ENCODE results near the gene MITF.

The MITF gene

GRCh38 chr3:69882560-69882959, 143.3 kb downstream of the MITF start:
- no peaks in the 10 kb centered on the region for H3K9me3 ChIP-seq (ENCODE audit: low read depth, low read length)
- H3K27ac ChIP-seq, result no peak overlapping the region
- H3K36me3 ChIP-seq (ENCODE audit: insufficient read depth, low read length), result no peaks in the 10 kb centered on the region
- H3K9ac ChIP-seq (ENCODE audit: insufficient read length), result no peak overlapping the region
- DNase-seq (ENCODE audit: low read depth, low spot score), result no peak
- TF ChIP-seq FOXP2 (optimal IDR thresholded peaks at IDR 0.05; ENCODE audit: control extremely low read depth, extremely low read length, insufficient read depth), result no peak
- TF ChIP-seq EZH2 (IDR thresholded peaks at IDR 0.05), result no peak
- no peak for TF ChIP-seq POLR2AphosphoS5 (IDR thresholded peaks at IDR 0.05; ENCODE audit: borderline replicate concordance, low read depth, low read length)
- H3K4me3 ChIP-seq, result no peak overlapping the region

GRCh38 chr3:69888040-69888942, 149.0 kb downstream of the MITF start:
- H3K36me3 ChIP-seq (ENCODE audit: insufficient read depth, low read length), result no peaks in the 10 kb centered on the region
- no peak overlapping the region for H3K4me3 ChIP-seq
- TF ChIP-seq EZH2 (IDR thresholded peaks at IDR 0.05), result no peak
- TF ChIP-seq FOXP2 (optimal IDR thresholded peaks at IDR 0.05; ENCODE audit: control extremely low read depth, extremely low read length, insufficient read depth), result no peak
- TF ChIP-seq POLR2AphosphoS5 (IDR thresholded peaks at IDR 0.05; ENCODE audit: borderline replicate concordance, low read depth, low read length), result no peak
- no peak for DNase-seq (ENCODE audit: low read depth, low spot score)
- H3K9me3 ChIP-seq (ENCODE audit: low read depth, low read length), result no peaks in the 10 kb centered on the region
- no peak overlapping the region for H3K9ac ChIP-seq (ENCODE audit: insufficient read length)
- no peak overlapping the region for H3K27ac ChIP-seq

- no peak overlapping the region for H3K9ac ChIP-seq (ENCODE audit: insufficient read length)
- no peaks in the 10 kb centered on the region for H3K36me3 ChIP-seq (ENCODE audit: insufficient read depth, low read length)
- H3K9me3 ChIP-seq (ENCODE audit: low read depth, low read length), result no peaks in the 10 kb centered on the region
- no peak for DNase-seq (ENCODE audit: low read depth, low spot score)
- TF ChIP-seq EZH2 (IDR thresholded peaks at IDR 0.05), result no peak
- no peak overlapping the region for H3K4me3 ChIP-seq
- H3K27ac ChIP-seq, result no peak overlapping the region
Measured at GRCh38 chr3:69888943-69889315, 149.7 kb downstream of the MITF start.

- no peak for DNase-seq (ENCODE audit: low read depth, low spot score)
- H3K36me3 ChIP-seq (ENCODE audit: insufficient read depth, low read length), result no peaks in the 10 kb centered on the region
- no peak for TF ChIP-seq POLR2AphosphoS5 (IDR thresholded peaks at IDR 0.05; ENCODE audit: borderline replicate concordance, low read depth, low read length)
- no peak for TF ChIP-seq EZH2 (IDR thresholded peaks at IDR 0.05)
- TF ChIP-seq FOXP2 (optimal IDR thresholded peaks at IDR 0.05; ENCODE audit: control extremely low read depth, extremely low read length, insufficient read depth), result no peak
- no peak overlapping the region for H3K4me3 ChIP-seq
- no peak overlapping the region for H3K9ac ChIP-seq (ENCODE audit: insufficient read length)
- no peak overlapping the region for H3K27ac ChIP-seq
- H3K9me3 ChIP-seq (ENCODE audit: low read depth, low read length), result no peaks in the 10 kb centered on the region
Measured at GRCh38 chr3:69890084-69890483, 150.8 kb downstream of the MITF start.

- TF ChIP-seq FOXP2 (optimal IDR thresholded peaks at IDR 0.05; ENCODE audit: control extremely low read depth, extremely low read length, insufficient read depth), result no peak
- no peak for TF ChIP-seq EZH2 (IDR thresholded peaks at IDR 0.05)
- TF ChIP-seq POLR2AphosphoS5 (IDR thresholded peaks at IDR 0.05; ENCODE audit: borderline replicate concordance, low read depth, low read length), result no peak
- Histone ChIP-seq H3K9me3 (ENCODE audit: low read depth, low read length) (no peaks in the 10 kb centered on the region), H3K36me3 (ENCODE audit: insufficient read depth, low read length) (no peaks in the 10 kb centered on the region), H3K9ac (ENCODE audit: insufficient read length) (no peak overlapping the region), H3K27ac (no peak overlapping the region), H3K4me3 (no peak overlapping the region)
- no peak for DNase-seq (ENCODE audit: low read depth, low spot score)
Measured at GRCh38 chr3:69890691-69891090, 151.4 kb downstream of the MITF start.

GRCh38 chr3:69892706-69893105, 153.4 kb downstream of the MITF start:
- Histone ChIP-seq H3K4me3 (no peak overlapping the region), H3K9me3 (ENCODE audit: low read depth, low read length) (no peaks in the 10 kb centered on the region), H3K36me3 (ENCODE audit: insufficient read depth, low read length) (no peaks in the 10 kb centered on the region), H3K27ac (no peak overlapping the region), H3K9ac (ENCODE audit: insufficient read length) (no peak overlapping the region)
- DNase-seq (ENCODE audit: low read depth, low spot score), result no peak
- TF ChIP-seq FOXP2 (optimal IDR thresholded peaks at IDR 0.05; ENCODE audit: control extremely low read depth, extremely low read length, insufficient read depth) (no peak), POLR2AphosphoS5 (IDR thresholded peaks at IDR 0.05; ENCODE audit: borderline replicate concordance, low read depth, low read length) (no peak), EZH2 (IDR thresholded peaks at IDR 0.05) (no peak)

GRCh38 chr3:69893274-69893673, 154.0 kb downstream of the MITF start:
- H3K9me3 ChIP-seq (ENCODE audit: low read depth, low read length), result no peaks in the 10 kb centered on the region
- no peak for DNase-seq (ENCODE audit: low read depth, low spot score)
- H3K36me3 ChIP-seq (ENCODE audit: insufficient read depth, low read length), result no peaks in the 10 kb centered on the region
- no peak overlapping the region for H3K27ac ChIP-seq
- TF ChIP-seq FOXP2 (optimal IDR thresholded peaks at IDR 0.05; ENCODE audit: control extremely low read depth, extremely low read length, insufficient read depth), result no peak
- TF ChIP-seq EZH2 (IDR thresholded peaks at IDR 0.05), result no peak
- TF ChIP-seq POLR2AphosphoS5 (IDR thresholded peaks at IDR 0.05; ENCODE audit: borderline replicate concordance, low read depth, low read length), result no peak
- H3K4me3 ChIP-seq, result no peak overlapping the region
- H3K9ac ChIP-seq (ENCODE audit: insufficient read length), result no peak overlapping the region

GRCh38 chr3:69896095-69896494, 156.8 kb downstream of the MITF start:
- no peak for DNase-seq (ENCODE audit: low read depth, low spot score)
- Histone ChIP-seq H3K36me3 (ENCODE audit: insufficient read depth, low read length) (no peaks in the 10 kb centered on the region), H3K9ac (ENCODE audit: insufficient read length) (no peak overlapping the region), H3K9me3 (ENCODE audit: low read depth, low read length) (no peaks in the 10 kb centered on the region), H3K27ac (no peak overlapping the region), H3K4me3 (no peak overlapping the region)
- TF ChIP-seq EZH2 (IDR thresholded peaks at IDR 0.05) (no peak), POLR2AphosphoS5 (IDR thresholded peaks at IDR 0.05; ENCODE audit: borderline replicate concordance, low read depth, low read length) (no peak), FOXP2 (optimal IDR thresholded peaks at IDR 0.05; ENCODE audit: control extremely low read depth, extremely low read length, insufficient read depth) (no peak)

- no peak for DNase-seq (ENCODE audit: low read depth, low spot score)
Measured at GRCh38 chr3:69900331-69900730, 161.1 kb downstream of the MITF start.

More at GRCh38 chr3:69900331-69900730, 161.1 kb downstream of the MITF start:
- Histone ChIP-seq H3K27ac (no peak overlapping the region), H3K9ac (ENCODE audit: insufficient read length) (no peak overlapping the region), H3K4me3 (no peak overlapping the region), H3K9me3 (ENCODE audit: low read depth, low read length) (no peaks in the 10 kb centered on the region), H3K36me3 (ENCODE audit: insufficient read depth, low read length) (no peaks in the 10 kb centered on the region)
- TF ChIP-seq FOXP2 (optimal IDR thresholded peaks at IDR 0.05; ENCODE audit: control extremely low read depth, extremely low read length, insufficient read depth), result no peak
- no peak for TF ChIP-seq EZH2 (IDR thresholded peaks at IDR 0.05)
- no peak for TF ChIP-seq POLR2AphosphoS5 (IDR thresholded peaks at IDR 0.05; ENCODE audit: borderline replicate concordance, low read depth, low read length)
